Measurements from ENCODE around the gene ZNF326. TPM values are rescaled to one million over a fixed set of nuclear protein-coding genes. Genes with fewer than 3 reads are reported as not detected.
"Not testable (repeated sequence)": the region's sequence is repeated elsewhere in the genome, so short reads cannot be mapped to it uniquely, and the experiment has no call there.

The ZNF326 gene
- total RNA-seq, 5 donors from 2014 or later (not counting 1 experiment from before 2014, with no cell fraction given): 16.4 to 41.3 (median 16.8) TPM

- peaks cover 10 to 15% of the 10 kb centered on the region in 2 experiments for H3K4me1 ChIP-seq (ENCODE audit: control insufficient read depth in 1 of 2, extremely low read depth in 1 of 2, insufficient read depth in 2 of 2, low read length in 2 of 2)
- no peak overlapping the region for H3K4me3 ChIP-seq (ENCODE audit: control insufficient read depth in 1 of 2, extremely low read depth in 1 of 2, low read length in 1 of 2)
- peaks cover 0 to 9% of the 10 kb centered on the region in 2 donors for H3K27me3 Mint-ChIP-seq
- POLR2A ChIA-PET: interaction anchor here in 1 of 2 donors (0.7 kb wide), 1 partner anchor 363 kb away, joined by 5 read pairs; no protein-coding TSS in a partner anchor
- H3K9me3 Mint-ChIP-seq: no peaks in the 10 kb centered on the region
- ATAC-seq (replicated peaks in 1 of 4): no peak
- peak overlapping the region; percentile 49 to 73 (median 50) for H3K4me3 Mint-ChIP-seq
- no peak overlapping the region for H3K27ac Mint-ChIP-seq
- no peak overlapping the region for H3K27ac ChIP-seq (ENCODE audit: low read length)
- H3K36me3 ChIP-seq (ENCODE audit: control insufficient read depth in 2 of 2, extremely low read depth in 1 of 2, insufficient read depth in 1 of 2, low read length in 1 of 2): no peaks in the 10 kb centered on the region
- no peak for DNase-seq
- H3K4me1 Mint-ChIP-seq: peaks cover 28 to 35% (median 32%) of the 10 kb centered on the region in 3 donors
- no peaks in the 10 kb centered on the region for H3K9me3 ChIP-seq
- CTCF ChIA-PET: interaction anchor here (0.6 to 0.9 kb wide), 3 partner anchors 85 to 1101 kb away, joined by 3 to 4 read pairs (median 3); no protein-coding TSS in a partner anchor
- H3K27me3 ChIP-seq (replicated peaks in 1 of 2; ENCODE audit: control insufficient read depth in 2 of 2, extremely low read depth in 1 of 2, insufficient read depth in 2 of 2, low read length in 1 of 2): peaks cover 0 to 5% of the 10 kb centered on the region in 2 experiments
- WGBS (ENCODE audit: insufficient coverage): over 99% methylated on average over 24 of the region's 24 CpGs
- peaks cover 8% of the 10 kb centered on the region for H3K36me3 Mint-ChIP-seq
Observed at GRCh38 chr1:89993541-89993940, 1.4 kb upstream of the ZNF326 start.

DNA sequence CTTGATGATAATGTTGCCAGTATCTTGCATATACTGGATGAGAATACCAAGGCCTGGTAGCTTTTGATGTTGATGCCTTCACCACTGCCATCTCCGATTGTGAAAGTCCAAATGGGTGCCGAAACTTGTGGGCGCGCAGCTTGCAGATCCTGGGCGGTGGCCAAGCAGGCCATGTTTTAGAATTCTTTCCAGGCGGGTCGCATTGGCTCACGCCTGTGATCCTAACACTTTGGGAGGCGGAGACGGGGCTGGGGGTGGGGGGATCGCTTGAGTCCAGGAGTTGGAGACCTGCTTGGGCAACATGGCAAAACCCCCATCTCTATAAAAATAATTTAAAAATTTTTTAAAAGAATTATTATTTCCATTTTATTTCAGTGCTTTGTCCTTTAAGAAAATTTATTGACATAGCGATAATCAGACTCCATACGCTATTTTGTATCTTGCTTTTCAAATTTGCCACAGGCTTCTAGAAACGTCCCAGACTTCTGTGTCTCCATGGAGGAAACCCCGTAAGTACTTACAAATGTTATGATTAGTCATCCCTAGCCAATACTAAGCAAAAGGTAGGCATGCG is 592 bp upstream of the ZNF326 start:
- DNase-seq: peak in 1 of 35 experiments; percentile 7
- H3K36me3 Mint-ChIP-seq: peaks cover 9% of the 10 kb centered on the region
- ATAC-seq (replicated peaks in 1 of 4): no peak
- H3K27ac Mint-ChIP-seq: peak overlapping the region; percentile 32 to 88
- WGBS (ENCODE audit: insufficient coverage): 83% methylated on average over 6 of the region's 16 CpGs
- H3K27me3 ChIP-seq (replicated peaks in 1 of 2; ENCODE audit: control insufficient read depth in 2 of 2, extremely low read depth in 1 of 2, insufficient read depth in 2 of 2, low read length in 1 of 2): peaks cover 0 to 5% of the 10 kb centered on the region in 2 experiments
- ChIA-PET POLR2A (interaction anchor here in 1 of 2 donors (0.7 kb wide), 1 partner anchor 364 kb away, joined by 5 read pairs; no protein-coding TSS in a partner anchor), CTCF (interaction anchor here (0.6 to 0.9 kb wide), 5 partner anchors 21 to 1101 kb away, joined by 3 to 4 read pairs (median 3); no protein-coding TSS in a partner anchor)
- peak overlapping the region; percentile 78 to 95 for H3K4me3 ChIP-seq (ENCODE audit: control insufficient read depth in 1 of 2, extremely low read depth in 1 of 2, low read length in 1 of 2)
- H3K36me3 ChIP-seq (ENCODE audit: control insufficient read depth in 2 of 2, extremely low read depth in 1 of 2, insufficient read depth in 1 of 2, low read length in 1 of 2): no peaks in the 10 kb centered on the region
- H3K27me3 Mint-ChIP-seq: peaks cover 0 to 9% of the 10 kb centered on the region in 2 donors
- H3K4me1 Mint-ChIP-seq: peaks cover 33 to 40% (median 40%) of the 10 kb centered on the region in 3 donors
- H3K9me3 Mint-ChIP-seq: no peaks in the 10 kb centered on the region
- H3K9me3 ChIP-seq: no peaks in the 10 kb centered on the region
- peak overlapping the region; percentile 96 to 98 (median 97) for H3K4me3 Mint-ChIP-seq
- H3K4me1 ChIP-seq (ENCODE audit: control insufficient read depth in 1 of 2, extremely low read depth in 1 of 2, insufficient read depth in 2 of 2, low read length in 2 of 2): peaks cover 10 to 15% of the 10 kb centered on the region in 2 experiments
- peak overlapping the region; percentile 50 for H3K27ac ChIP-seq (ENCODE audit: low read length)

GRCh38 chr1:89995598-89996449 is 914 bp downstream of the ZNF326 start:
- H3K4me3 ChIP-seq (ENCODE audit: control insufficient read depth in 1 of 2, extremely low read depth in 1 of 2, low read length in 1 of 2): peak overlapping the region; percentile 78 to 95
- H3K4me1 ChIP-seq (ENCODE audit: control insufficient read depth in 1 of 2, extremely low read depth in 1 of 2, insufficient read depth in 2 of 2, low read length in 2 of 2): peaks cover 10 to 15% of the 10 kb centered on the region in 2 experiments
- H3K27ac ChIP-seq (ENCODE audit: low read length): peak overlapping the region; percentile 74
- Mint-ChIP-seq H3K4me1 (peaks cover 45 to 55% (median 51%) of the 10 kb centered on the region in 3 donors), H3K4me3 (peak overlapping the region; percentile 96 to 98 (median 97)), H3K36me3 (peaks cover 13% of the 10 kb centered on the region), H3K9me3 (no peaks in the 10 kb centered on the region), H3K27me3 (peaks cover 0 to 9% of the 10 kb centered on the region in 2 donors), H3K27ac (peak overlapping the region; percentile 90 to 96)
- CTCF ChIA-PET: interaction anchor here in 1 of 2 donors (0.6 kb wide), 1 partner anchor 153 kb away, joined by 3 read pairs; no protein-coding TSS in a partner anchor
- H3K36me3 ChIP-seq (ENCODE audit: control insufficient read depth in 2 of 2, extremely low read depth in 1 of 2, insufficient read depth in 1 of 2, low read length in 1 of 2): no peaks in the 10 kb centered on the region
- WGBS (ENCODE audit: insufficient coverage): 0% methylated on average over 12 of the region's 15 CpGs
- POLR2A ChIA-PET: interaction anchor here in 1 of 2 donors (0.5 kb wide), 1 partner anchor 1113 kb away, joined by 9 read pairs; no protein-coding TSS in a partner anchor
- ATAC-seq (replicated peaks in 1 of 4) (no peak), DNase-seq (no peak)
- H3K27me3 ChIP-seq (replicated peaks in 1 of 2; ENCODE audit: control insufficient read depth in 2 of 2, extremely low read depth in 1 of 2, insufficient read depth in 2 of 2, low read length in 1 of 2): peaks cover 0 to 5% of the 10 kb centered on the region in 2 experiments
- no peaks in the 10 kb centered on the region for H3K9me3 ChIP-seq

DNA sequence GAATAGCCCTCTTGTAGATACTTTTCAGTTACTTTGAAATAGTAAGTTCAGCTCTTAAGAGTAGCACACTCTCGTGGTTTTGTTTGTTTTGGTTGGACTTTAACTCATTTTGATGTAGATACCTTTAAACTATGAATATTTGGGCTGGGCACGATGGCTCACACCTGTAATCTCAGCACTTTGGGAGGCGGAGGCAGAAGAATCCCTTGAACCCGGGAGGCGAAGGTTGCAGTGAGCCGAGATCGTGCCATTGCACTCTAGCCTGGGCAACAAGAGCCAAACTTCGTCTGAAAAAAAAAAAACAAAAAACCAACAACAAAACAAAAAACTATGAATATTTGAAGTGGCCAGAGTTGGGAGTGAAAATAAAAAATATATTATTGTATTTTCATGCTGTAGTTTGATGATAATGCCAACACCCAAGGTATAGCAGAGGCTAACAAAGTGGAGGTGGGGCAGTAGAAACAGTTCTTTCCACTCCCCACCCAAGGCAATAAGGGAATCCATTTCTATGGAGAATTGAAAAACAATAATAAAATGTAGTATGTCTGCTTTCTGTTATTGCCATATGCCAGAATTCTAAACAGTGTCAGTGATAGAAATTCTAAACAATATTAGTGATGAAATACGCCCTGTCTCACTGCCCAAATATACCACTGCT is 1.7 kb downstream of the ZNF326 start:
- H3K4me1 ChIP-seq (ENCODE audit: control insufficient read depth in 1 of 2, extremely low read depth in 1 of 2, insufficient read depth in 2 of 2, low read length in 2 of 2): peaks cover 10 to 15% of the 10 kb centered on the region in 2 experiments
- peaks cover 50 to 62% (median 56%) of the 10 kb centered on the region in 3 donors for H3K4me1 Mint-ChIP-seq
- no peak for ATAC-seq (replicated peaks in 1 of 4)
- no peak for DNase-seq
- peaks cover 0 to 5% of the 10 kb centered on the region in 2 experiments for H3K27me3 ChIP-seq (replicated peaks in 1 of 2; ENCODE audit: control insufficient read depth in 2 of 2, extremely low read depth in 1 of 2, insufficient read depth in 2 of 2, low read length in 1 of 2)
- H3K27ac Mint-ChIP-seq: peak overlapping the region; percentile 34 to 96
- peak overlapping the region; percentile 96 to 98 (median 97) for H3K4me3 Mint-ChIP-seq
- no peaks in the 10 kb centered on the region for H3K9me3 Mint-ChIP-seq
- POLR2A ChIA-PET: no interaction called here
- no peaks in the 10 kb centered on the region for H3K9me3 ChIP-seq
- no peak overlapping the region for H3K27ac ChIP-seq (ENCODE audit: low read length)
- H3K4me3 ChIP-seq (ENCODE audit: control insufficient read depth in 1 of 2, extremely low read depth in 1 of 2, low read length in 1 of 2): no peak overlapping the region
- H3K36me3 ChIP-seq (ENCODE audit: control insufficient read depth in 2 of 2, extremely low read depth in 1 of 2, insufficient read depth in 1 of 2, low read length in 1 of 2): no peaks in the 10 kb centered on the region
- CTCF ChIA-PET: interaction anchor here in 1 of 2 donors (0.6 kb wide), 1 partner anchor 154 kb away, joined by 3 read pairs; no protein-coding TSS in a partner anchor
- peaks cover 0 to 3% of the 10 kb centered on the region in 2 donors for H3K27me3 Mint-ChIP-seq
- peaks cover 18% of the 10 kb centered on the region for H3K36me3 Mint-ChIP-seq
- 40% methylated on average over 1 of the region's 9 CpGs for WGBS (ENCODE audit: insufficient coverage)

- H3K27me3 ChIP-seq (replicated peaks in 1 of 2; ENCODE audit: control insufficient read depth in 2 of 2, extremely low read depth in 1 of 2, insufficient read depth in 2 of 2, low read length in 1 of 2); H3K36me3 ChIP-seq (ENCODE audit: control insufficient read depth in 2 of 2, extremely low read depth in 1 of 2, insufficient read depth in 1 of 2, low read length in 1 of 2); H3K9me3 Mint-ChIP-seq; ATAC-seq (replicated peaks in 1 of 4); POLR2A ChIA-PET; DNase-seq; H3K27ac ChIP-seq (ENCODE audit: low read length); H3K9me3 ChIP-seq; CTCF ChIA-PET; H3K27me3 Mint-ChIP-seq; H3K4me3 ChIP-seq (ENCODE audit: control insufficient read depth in 1 of 2, extremely low read depth in 1 of 2, low read length in 1 of 2): not testable (repeated sequence)
- Mint-ChIP-seq H3K36me3 (peaks cover 18% of the 10 kb centered on the region), H3K4me3 (peak overlapping the region in 2 of 3 donors; percentile 31 to 97), H3K4me1 (peaks cover 52 to 62% (median 58%) of the 10 kb centered on the region in 3 donors), H3K27ac (peak overlapping the region in 1 of 2 donors; percentile 34)
- peaks cover 10 to 15% of the 10 kb centered on the region in 2 experiments for H3K4me1 ChIP-seq (ENCODE audit: control insufficient read depth in 1 of 2, extremely low read depth in 1 of 2, insufficient read depth in 2 of 2, low read length in 2 of 2)
- WGBS (ENCODE audit: insufficient coverage): 58% methylated on average over 2 of the region's 4 CpGs
Observed at GRCh38 chr1:89997152-89997551, 2.2 kb downstream of the ZNF326 start.
